ENCODE results near the gene ARRDC2. TPM values are rescaled to one million over a fixed set of nuclear protein-coding genes. Genes with fewer than 3 reads are reported as not detected.

Gene ARRDC2
- total and polyA plus RNA-seq, 9 of the 15 experiments (the other 6 are each of a cell fraction or from before 2014, with no cell fraction given): 1.9 to 27.4 (median 15.2) TPM

DNA sequence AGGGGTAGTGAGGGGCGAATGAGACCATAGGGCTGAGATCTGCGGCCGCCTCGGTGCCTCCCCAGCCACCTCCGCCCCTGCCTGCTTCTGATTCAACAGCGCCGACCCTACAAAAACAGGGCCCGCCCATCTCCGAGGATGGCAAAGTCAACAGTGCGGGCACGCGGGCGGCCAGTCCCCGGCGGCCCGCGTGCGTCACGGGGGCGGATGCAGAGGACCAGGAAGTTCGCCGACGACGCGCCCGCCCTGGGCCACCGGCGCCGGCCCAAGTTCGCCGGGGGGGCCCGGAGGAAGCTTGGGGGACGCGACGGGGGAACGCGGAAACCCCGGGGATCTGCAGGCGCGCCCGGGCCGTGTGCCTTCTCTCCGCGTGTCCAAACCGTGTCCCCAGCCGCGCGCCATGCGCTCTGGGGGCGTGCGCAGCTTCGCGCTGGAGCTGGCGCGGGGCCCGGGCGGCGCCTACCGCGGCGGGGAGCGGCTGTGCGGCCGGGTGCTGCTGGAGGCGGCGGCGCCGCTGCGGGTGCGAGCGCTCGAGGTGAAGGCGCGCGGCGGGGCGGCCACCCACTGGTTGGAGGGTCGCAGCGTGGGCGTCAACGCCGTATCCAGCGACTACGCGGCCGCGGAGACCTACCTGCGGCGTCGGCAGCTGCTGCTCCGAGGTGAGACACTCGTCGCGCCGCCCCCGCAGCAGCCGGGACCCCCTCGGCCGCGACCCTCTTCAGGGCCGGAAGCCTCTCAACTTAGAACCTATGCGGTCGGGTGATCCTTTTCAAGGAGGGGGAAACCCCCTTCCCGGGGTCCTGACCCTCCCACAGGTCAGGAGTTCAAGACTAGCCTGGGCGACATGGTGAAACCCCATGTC lies 6.8 kb upstream of the ARRDC2 start (continued):
- TF ChIP-seq, protein P1, sequence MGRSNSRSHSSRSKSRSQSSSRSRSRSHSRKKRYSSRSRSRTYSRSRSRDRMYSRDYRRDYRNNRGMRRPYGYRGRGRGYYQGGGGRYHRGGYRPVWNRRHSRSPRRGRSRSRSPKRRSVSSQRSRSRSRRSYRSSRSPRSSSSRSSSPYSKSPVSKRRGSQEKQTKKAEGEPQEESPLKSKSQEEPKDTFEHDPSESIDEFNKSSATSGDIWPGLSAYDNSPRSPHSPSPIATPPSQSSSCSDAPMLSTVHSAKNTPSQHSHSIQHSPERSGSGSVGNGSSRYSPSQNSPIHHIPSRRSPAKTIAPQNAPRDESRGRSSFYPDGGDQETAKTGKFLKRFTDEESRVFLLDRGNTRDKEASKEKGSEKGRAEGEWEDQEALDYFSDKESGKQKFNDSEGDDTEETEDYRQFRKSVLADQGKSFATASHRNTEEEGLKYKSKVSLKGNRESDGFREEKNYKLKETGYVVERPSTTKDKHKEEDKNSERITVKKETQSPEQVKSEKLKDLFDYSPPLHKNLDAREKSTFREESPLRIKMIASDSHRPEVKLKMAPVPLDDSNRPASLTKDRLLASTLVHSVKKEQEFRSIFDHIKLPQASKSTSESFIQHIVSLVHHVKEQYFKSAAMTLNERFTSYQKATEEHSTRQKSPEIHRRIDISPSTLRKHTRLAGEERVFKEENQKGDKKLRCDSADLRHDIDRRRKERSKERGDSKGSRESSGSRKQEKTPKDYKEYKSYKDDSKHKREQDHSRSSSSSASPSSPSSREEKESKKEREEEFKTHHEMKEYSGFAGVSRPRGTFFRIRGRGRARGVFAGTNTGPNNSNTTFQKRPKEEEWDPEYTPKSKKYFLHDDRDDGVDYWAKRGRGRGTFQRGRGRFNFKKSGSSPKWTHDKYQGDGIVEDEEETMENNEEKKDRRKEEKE (IDR thresholded peaks at IDR 0.05; ENCODE audit: borderline replicate concordance in 1 of 2, control insufficient read depth in 1 of 2, low read depth in 2 of 2, low read length in 1 of 2): no peak
- TF ChIP-seq SMAD2 (IDR thresholded peaks at IDR 0.05; ENCODE audit: low read depth, low read length) (no peak), POLR2B (IDR thresholded peaks at IDR 0.05; ENCODE audit: low read depth, partially characterized antibody) (peak; percentile 18), TEAD4 (IDR thresholded peaks at IDR 0.05; ENCODE audit: low read length) (no peak), TEAD4 (CRISPR knock-in tag; IDR thresholded peaks at IDR 0.05; ENCODE audit: borderline replicate concordance) (no peak; the same call in 1 of the 2 replicates), PHF8 (IDR thresholded peaks at IDR 0.05; ENCODE audit: borderline replicate concordance, low read length) (peak; percentile 80), ZNF431 (CRISPR knock-in tag; IDR thresholded peaks at IDR 0.05) (peak; percentile 74), FOXK1 (CRISPR knock-in tag; IDR thresholded peaks at IDR 0.05; ENCODE audit: borderline replicate concordance) (0 out of 2 replicates have a peak, but pooled peaks have one; percentile 65), HMG20B (CRISPR knock-in tag; IDR thresholded peaks at IDR 0.05) (no peak), SOX6 (IDR thresholded peaks at IDR 0.05) (no peak; the same call in 1 of the 2 replicates), RBBP5 (IDR thresholded peaks at IDR 0.05; ENCODE audit: borderline replicate concordance, insufficient read depth, low read length, poor library complexity, severe bottlenecking) (peak; percentile 82), RBFOX2 (IDR thresholded peaks at IDR 0.05; ENCODE audit: low read depth, low read length) (peak; percentile 90), STAG1 (CRISPR knock-in tag; IDR thresholded peaks at IDR 0.05; ENCODE audit: borderline replicate concordance) (no peak), ELK3 (CRISPR knock-in tag; IDR thresholded peaks at IDR 0.05) (no peak), SFPQ (IDR thresholded peaks at IDR 0.05; ENCODE audit: low read depth, low read length) (no peak), ZBTB1 (CRISPR knock-in tag; IDR thresholded peaks at IDR 0.05; ENCODE audit: borderline replicate concordance, low read depth) (peak; percentile 45; the same call in 1 of the 2 replicates), COPS2 (conservative IDR thresholded peaks at IDR 0.05) (no peak)
- TF ChIP-seq, protein P2, sequence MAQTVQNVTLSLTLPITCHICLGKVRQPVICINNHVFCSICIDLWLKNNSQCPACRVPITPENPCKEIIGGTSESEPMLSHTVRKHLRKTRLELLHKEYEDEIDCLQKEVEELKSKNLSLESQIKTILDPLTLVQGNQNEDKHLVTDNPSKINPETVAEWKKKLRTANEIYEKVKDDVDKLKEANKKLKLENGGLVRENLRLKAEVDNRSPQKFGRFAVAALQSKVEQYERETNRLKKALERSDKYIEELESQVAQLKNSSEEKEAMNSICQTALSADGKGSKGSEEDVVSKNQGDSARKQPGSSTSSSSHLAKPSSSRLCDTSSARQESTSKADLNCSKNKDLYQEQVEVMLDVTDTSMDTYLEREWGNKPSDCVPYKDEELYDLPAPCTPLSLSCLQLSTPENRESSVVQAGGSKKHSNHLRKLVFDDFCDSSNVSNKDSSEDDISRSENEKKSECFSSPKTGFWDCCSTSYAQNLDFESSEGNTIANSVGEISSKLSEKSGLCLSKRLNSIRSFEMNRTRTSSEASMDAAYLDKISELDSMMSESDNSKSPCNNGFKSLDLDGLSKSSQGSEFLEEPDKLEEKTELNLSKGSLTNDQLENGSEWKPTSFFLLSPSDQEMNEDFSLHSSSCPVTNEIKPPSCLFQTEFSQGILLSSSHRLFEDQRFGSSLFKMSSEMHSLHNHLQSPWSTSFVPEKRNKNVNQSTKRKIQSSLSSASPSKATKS (CRISPR knock-in tag; IDR thresholded peaks at IDR 0.05): no peak
